WTC11 (cell line): Measurements from ENCODE around the gene GALNT4.

Experiments used
- FOXP1 ChIP-seq: sonication (generic); formaldehyde crosslinking; IDR thresholded peaks from 2 replicates; pipeline ENCODE4 v1.8.0; 2022; ENCODE audit warnings: missing genetic modification reagents, mild to moderate bottlenecking, moderate library complexity, borderline replicate concordance
- TF ChIP-seq, protein P1 (sequence below): sonication (generic); formaldehyde crosslinking; IDR thresholded peaks from 2 replicates; pipeline ENCODE4 v1.8.0; 2023; ENCODE audit warnings: mild to moderate bottlenecking, missing genetic modification reagents

- TF ChIP-seq, protein P1, sequence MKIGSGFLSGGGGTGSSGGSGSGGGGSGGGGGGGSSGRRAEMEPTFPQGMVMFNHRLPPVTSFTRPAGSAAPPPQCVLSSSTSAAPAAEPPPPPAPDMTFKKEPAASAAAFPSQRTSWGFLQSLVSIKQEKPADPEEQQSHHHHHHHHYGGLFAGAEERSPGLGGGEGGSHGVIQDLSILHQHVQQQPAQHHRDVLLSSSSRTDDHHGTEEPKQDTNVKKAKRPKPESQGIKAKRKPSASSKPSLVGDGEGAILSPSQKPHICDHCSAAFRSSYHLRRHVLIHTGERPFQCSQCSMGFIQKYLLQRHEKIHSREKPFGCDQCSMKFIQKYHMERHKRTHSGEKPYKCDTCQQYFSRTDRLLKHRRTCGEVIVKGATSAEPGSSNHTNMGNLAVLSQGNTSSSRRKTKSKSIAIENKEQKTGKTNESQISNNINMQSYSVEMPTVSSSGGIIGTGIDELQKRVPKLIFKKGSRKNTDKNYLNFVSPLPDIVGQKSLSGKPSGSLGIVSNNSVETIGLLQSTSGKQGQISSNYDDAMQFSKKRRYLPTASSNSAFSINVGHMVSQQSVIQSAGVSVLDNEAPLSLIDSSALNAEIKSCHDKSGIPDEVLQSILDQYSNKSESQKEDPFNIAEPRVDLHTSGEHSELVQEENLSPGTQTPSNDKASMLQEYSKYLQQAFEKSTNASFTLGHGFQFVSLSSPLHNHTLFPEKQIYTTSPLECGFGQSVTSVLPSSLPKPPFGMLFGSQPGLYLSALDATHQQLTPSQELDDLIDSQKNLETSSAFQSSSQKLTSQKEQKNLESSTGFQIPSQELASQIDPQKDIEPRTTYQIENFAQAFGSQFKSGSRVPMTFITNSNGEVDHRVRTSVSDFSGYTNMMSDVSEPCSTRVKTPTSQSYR (CRISPR knock-in tag): no peak
- TF ChIP-seq FOXP1 (CRISPR knock-in tag): no peak
Measured at GRCh38 chr12:89537389-89537788, 12.8 kb upstream of the GALNT4 start.
